GM19328 (cell line): ENCODE results near the gene LIM2.

ENCODE experiments used
- ATAC-seq: cut with Tn5 transposase; IDR thresholded peaks from one replicate; pipeline ENCODE4 v1.9.1; 2021; ENCODE audit warnings: mild to moderate bottlenecking, moderate library complexity; ENCODE audit not compliant: unreplicated experiment

The LIM2 gene

DNA sequence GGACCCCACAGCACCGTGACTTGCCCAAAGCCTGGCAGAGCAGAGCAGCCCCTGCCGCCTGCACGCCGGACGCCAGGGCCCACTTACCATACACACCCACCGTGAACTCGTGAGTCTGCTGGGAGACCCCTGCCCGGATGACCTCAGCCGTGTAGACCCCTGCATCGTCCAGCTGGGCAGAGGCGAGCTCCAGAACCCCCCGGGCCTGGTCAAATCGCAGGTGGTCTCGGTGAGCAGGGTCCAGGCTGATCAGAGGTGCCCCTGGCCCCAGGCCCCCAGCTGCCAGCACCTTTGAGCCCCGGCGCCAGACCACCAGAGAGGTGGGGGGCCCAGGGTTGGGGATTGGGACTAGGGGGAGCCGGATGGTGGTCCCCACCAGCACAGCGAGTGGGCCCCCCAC lies 46.7 kb downstream of the LIM2 start:
- ATAC-seq: no peak

DNA sequence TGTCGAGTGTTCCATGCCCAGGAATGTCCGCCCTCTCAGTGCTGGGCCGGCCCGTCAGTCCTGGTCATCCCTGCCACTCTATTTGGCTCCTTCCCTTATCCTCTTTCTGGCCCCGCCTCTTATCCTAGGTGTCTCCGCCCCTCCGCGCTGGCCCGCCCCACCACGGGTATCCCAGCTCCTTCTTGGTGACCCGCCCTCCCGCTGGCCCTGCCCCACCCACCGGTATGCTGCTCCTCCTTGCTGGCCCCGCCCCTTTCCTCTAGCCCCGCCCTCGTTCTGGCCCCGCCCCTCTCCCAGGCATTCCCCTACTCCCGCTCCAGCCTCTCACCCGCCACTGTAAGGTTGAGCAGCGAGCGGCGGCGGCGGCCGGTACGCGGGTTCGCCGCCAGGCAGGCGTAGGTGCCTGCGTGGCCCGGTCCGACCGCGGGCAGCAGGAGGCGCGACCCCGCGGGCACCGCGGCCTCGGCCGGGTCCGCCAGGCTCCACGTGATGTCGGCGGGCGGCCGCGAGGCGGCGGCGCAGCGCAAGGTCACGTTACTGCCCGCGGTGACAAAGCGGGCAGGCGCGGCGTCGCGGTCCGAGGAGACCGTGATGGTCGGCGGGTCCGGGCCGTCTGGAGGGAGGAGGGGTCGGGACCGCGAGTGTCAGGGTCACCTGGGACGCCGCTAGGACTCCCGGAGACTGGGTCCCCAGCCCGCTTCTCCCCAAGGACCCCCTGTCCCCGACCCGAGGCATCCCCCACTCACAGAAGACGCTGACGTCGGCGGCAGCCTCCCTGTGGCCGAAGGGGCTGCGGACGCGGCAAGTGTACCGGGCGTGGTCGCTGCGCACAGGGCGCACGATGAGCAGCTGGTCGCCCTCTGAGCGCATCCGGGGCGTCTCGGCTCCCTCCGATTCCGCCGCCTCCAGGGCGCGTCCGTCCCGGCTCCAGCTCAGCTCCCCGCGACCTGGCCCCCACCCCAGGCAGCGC lies 47.8 kb downstream of the LIM2 start:
- ATAC-seq: no peak

DNA sequence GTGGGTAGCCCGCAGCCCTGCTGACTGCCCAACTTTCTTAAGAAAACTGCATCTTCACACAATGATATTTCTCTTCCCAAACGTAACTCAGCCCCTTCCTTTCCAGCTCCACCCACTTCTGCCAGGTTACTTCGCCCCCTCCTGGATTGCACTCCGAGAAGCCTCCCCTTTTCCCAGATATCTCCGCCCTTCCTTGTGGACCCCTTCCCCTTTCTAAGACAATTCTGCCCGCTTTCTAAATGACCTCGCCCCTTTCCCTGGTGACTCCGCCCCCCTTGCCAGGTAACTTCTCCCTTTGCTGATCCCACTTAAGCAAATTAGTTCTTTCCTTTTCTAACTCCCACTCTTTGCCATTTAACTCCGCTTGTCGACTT lies 48.5 kb downstream of the LIM2 start:
- ATAC-seq: no peak

DNA sequence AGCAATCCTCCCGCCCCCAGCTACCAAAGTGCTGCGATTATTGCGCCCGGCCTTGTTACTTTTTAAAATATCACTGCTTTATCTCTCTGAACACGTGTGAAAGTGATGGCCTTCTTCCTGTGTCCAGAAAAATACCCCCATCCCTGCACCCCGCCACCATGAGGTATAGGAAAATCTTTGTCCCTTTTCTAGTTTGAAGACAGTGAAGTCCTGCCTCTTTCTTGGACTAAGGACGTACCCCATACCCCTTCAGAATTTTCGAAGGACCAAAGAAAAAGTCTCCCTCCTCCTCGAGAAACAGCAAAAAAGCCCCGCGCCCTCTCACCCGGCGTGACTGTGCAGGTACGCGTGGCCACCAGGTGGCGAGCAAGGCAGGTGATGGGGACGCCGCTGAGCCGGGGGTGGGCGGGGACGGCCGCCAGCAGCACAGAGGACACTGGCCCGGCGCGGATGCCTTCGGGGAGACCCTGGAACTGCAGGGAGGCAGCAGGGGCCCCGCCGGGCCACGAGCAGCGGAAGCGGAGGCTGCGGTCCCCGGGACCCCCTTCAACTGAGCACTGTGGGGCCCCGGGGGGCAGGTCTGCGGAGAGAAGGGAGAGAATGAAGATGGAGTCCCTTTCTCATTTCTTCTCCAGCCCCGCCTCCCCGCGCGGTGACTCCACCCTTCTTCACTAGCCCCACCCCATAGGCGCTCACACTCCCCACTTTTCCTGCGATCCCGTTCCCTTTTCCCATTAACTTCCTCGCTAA lies 49.0 kb downstream of the LIM2 start:
- ATAC-seq: peak; percentile 52

DNA sequence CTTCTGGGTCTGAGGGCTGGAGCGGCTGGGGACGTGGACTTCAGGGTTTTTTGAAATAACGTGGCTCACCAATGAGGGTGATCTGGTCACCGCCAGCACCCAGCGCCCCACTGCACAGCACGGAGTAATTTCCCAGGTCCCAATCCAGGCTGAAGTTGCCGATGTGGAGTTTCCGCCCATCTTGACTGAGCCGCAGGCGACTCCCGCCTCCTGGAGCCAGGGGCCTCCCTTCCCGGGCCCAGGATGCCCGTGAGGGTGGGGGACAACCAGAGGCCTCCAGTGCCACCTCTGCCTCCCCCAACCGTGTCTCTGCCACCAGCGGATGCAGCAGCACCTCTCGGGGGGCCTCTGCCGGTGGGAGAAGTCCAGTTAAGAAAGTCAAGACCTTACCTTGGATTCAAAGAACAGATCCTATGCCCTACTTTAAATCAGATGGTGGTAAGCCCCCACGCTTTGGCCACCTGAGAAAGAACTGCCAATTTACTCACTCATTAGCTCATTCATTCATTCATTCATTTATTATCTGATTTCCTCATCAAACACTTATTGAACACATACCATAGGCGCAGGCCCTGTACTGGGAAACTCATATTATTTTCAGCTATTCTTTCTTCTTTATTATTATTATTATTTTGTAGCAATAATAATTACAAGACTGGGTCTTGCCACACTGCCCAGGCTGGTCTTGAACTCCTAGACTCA lies 49.8 kb downstream of the LIM2 start:
- no peak for ATAC-seq

DNA sequence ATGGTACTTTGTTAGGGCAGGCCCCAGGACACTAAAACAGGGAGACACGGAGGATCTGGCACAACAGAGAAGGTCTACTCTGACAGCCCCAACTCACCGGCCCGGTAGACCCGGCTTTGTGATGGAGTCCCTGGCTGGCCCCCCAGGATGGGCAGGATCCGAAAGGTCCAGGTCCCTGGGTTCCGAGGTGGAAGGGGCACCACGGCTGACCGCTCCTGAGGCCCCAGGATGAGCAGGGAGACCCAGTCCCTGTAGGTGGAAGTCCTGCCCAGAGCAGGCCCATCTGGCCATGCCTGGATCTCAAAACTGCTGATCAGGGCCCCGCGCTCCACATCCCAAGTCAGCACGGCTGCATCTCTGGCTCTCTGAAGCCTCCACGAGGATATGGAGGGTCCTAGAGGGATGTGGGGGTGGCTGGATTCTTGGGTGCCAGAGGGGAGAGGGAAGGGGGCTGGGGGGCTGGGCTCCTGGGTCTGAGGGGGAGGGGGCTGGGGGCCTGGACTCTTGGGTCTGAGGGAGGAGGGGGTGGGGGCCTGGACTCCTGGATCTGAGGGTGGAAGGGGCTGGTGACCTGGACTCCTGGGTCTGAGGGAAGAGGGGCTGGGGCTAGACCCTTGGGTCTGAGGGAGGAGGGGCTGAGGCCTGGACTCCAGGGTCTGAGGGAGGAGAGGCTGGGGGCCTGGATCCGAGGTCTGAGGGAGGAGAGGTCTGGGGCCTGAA lies 50.5 kb downstream of the LIM2 start:
- no peak for ATAC-seq

DNA sequence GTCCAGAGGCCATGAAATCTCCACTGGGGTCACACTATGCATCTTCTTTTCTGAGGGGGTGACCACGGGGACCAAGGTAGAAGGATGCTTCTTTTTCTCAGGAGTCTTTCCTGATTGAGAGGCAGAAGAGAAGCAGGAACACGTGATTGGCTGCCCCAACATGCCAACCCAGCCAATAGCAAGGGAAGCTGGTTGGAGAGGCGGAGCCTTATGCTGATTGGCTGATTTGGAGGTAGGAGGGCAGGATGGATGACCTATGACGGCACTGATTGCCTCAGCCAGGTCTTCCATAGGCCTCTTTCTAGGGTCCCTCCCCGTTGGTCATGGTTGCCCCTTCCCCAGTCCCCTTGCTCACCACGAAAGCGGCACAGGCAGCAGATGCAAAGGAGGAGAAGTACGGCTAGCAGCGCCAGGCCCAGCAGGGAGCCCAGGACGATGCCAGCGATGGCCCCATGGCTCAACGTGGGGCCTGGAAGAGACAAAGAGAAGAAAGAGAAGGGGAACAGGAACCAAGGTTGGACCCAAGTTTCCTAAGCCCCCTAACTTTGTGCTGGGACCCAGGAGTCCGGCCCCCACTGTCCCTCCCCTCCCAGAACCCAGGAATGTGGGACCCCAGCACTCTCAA lies 53.8 kb downstream of the LIM2 start:
- no peak for ATAC-seq

DNA sequence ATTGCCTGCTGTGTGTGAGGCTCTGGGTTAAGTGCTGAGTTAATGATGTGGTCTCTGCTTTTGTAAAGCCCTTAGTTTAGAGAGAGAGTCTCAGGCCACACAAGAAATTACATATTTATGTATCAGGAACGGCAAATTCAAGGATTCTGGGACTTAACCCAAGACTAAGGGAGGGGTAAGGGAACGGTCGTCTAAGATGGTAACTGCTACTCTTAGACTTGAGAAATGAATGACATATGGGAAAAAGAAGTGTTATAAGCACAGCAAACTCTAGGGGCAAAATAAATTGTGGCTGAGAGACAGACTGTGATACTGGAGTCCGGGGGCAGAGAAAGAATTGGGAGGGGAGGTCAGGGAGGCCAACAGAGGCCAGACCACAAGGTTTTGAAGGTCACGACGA lies 56.1 kb downstream of the LIM2 start:
- no peak for ATAC-seq

DNA sequence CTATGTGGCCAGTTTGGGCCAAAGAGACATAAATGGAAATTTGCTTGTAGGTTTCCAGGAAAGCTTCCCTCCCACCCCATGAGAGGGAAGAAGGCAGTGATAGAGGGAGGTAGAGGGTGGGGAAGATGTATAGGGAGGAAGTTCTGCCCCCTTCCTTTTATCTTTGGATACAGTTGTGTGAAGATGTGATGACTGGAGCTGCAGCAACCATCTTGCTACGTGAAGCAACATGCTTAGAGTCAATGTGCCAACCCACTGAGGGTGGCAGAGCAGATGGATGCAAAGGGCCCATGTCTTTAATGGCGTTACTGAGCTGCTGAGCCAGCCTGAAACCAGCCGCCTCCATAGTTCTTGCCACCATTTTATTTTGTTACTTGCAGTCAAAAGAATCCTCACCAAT lies 56.6 kb downstream of the LIM2 start:
- no peak for ATAC-seq

DNA sequence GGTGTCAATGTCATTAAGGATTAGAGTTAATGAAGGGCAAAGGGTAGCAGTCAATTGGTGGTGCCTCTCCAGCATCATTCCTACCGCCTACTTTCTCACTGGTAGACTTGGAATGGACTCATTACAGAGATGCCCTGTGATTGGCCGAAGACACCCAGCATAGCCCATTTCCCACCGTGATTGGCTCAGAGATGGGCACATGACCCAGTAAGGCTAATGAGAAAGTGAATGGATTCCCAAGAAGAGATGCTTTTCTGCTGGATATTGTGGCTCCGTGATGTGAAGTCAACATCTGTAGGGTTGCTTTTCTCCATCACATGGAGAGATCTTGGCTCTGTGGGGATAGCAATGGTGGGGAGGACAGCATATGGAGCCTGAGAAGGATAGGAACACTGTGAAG lies 57.4 kb downstream of the LIM2 start:
- no peak for ATAC-seq
